Muscle of back (tissue), 11 donors: ENCODE results near the gene TLR9. TPM values are rescaled to one million over a fixed set of nuclear protein-coding genes. Genes with fewer than 3 reads are reported as not detected.

Experiments used
- DNase-seq, 3 donors: peaks; one replicate each; pipeline versions ENCODE4 v3.0.0 to v3.0.0-alpha.2; 2013
- polyA plus RNA-seq, 10 donors: library from polyadenylated mRNA; unstranded; fragments of 120-200 nt; gene quantifications; one replicate each; pipeline ENCODE4 v1.2.1, GENCODE V29; 2013; ENCODE audit not compliant: insufficient read length in 10 of 10

TLR9 gene
- polyA plus RNA-seq, 10 donors = 0.05 to 0.33 (median 0.18) TPM; not detected in 2

GRCh38 chr3:52248165-52248541 is 22.7 kb upstream of the TLR9 start:
- DNase-seq = no peak

DNA sequence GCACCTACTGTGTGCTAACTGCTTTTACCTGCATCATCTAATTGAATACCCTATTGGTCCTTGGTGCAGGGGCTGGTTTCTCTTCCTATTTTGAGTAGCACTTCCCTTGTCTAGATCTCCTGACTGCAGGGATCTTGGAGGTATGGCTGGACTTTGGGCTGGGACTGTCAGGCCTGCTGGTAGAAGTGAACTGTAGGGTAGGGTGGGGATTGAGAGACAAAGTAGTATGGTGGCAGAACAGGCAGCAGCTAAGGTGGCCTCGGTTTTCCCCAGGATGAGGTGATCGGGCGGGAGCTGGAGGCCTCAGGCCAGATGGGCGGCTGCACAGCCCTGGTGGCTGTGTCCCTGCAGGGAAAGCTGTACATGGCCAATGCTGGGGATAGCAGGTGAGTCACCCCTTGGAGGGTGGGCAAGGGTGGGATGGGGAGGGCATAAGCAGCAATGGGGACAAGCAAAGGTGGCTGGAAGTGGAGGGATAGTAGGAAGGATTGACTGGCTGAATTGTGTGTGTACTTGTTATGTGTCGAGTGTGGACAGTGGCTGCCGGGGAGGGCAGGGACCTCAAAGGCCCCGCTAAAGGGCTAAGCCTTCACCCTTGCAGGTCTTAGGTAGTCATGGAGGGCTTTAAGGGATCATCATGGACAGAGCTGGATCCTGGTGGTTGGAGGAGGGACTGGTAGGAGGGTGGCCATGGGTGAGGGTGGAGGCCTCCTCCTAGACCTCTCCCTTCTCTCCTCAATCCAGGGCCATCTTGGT is 22.1 kb upstream of the TLR9 start:
- no peak for DNase-seq

GRCh38 chr3:52246728-52247408 is 21.4 kb upstream of the TLR9 start:
- no peak for DNase-seq

GRCh38 chr3:52246264-52246620 is 20.8 kb upstream of the TLR9 start:
- DNase-seq = no peak

DNA sequence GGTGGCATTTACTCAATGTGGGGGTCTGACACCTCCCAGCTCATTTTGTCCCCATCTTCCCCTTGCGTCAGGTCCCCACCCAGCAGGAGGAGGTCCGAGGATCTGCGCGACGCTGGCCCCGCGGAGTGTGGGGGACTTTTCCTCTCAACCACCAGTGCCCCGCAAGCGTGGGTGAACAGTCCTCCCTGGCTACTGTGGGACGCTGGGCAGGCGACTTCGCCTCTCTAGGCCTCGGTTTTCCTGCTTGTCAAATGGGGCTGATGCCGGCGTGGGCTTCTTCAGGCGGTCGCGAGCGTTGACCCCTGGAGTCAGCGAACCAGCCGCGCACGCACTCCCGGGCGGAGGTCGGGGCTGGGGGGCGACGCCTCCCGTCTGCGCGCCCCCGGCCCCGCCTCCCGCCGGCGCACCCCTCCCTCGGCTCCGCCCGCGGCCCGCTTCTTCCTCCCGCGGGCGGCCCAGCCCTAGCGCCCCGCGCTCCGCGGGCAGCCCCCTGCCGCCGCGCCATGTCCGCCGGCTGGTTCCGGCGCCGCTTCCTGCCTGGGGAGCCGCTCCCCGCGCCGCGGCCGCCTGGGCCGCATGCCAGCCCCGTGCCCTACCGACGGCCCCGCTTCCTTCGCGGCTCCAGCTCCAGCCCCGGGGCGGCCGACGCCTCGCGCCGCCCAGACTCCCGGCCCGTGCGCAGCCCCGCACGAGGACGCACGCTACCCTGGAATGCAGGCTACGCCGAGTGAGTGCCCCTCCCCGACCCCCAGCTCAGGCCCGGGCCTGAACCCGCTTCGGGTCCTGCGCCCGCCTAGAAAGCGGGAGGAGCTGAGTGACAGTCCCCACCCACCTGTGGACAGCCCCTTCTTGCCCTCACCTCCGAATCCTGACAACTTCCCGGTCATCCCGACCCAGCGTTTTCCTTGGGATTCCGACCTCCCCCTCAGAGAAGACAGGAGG is 20.1 kb upstream of the TLR9 start, which contains the start of gene PPM1M:
Gene PPM1M (plus strand): TSS at position 438 of the 942 bp plus-strand sequence. CDS start 66 bp downstream, at position 504.
- DNase-seq = peak in 1 of 3 donors; percentile 83

- DNase-seq = peak in 1 of 3 donors; percentile 49
Measured at GRCh38 chr3:52243791-52244628, 18.6 kb upstream of the TLR9 start.

- no peak for DNase-seq
Measured at GRCh38 chr3:52242039-52242438, 16.6 kb upstream of the TLR9 start.

GRCh38 chr3:52240886-52241370 is 15.5 kb upstream of the TLR9 start:
- DNase-seq = no peak

DNA sequence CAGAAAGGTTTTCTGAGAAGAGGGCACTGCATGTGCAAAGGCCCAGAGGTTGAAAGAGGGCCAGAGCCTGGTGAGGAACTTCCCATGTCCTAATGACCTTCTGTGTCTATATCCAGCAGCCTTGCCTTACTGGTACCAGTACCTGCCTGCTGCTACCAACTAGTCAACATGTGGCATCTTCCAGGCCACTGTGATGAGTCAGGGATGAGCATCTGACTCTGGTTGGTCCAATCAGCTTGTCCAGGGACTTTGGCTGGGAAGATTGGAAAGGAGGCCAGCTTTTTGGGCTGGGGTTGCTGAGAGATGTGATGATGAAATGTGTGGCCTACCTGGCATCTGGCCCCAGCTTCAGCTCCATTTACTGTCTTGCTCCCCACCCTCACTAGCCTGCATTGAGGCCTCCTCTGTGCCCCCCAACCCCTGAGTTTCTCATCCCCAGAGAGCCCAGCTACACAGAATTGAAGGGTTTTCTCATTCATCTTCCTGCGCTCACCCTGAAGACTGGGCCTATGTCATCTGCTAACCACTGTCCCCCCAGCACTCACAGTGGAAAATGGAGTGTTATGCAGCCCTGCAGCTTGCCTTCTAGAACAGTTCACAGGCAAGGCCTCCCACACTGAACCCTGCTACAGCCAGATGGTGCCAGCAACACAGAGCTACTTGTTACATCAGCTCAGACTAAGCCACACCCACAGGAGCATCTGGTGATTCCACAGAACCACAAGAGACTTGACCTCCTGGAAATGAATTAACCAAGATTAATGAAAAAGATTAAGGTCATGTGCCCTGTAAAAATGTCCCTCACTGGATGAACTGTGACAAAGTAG is 14.8 kb upstream of the TLR9 start:
- DNase-seq = peak in 2 of 3 donors; percentile 47 to 64

- DNase-seq = peak; percentile 81 to 95 (median 92)
Measured at GRCh38 chr3:52238761-52239701, 13.6 kb upstream of the TLR9 start, which contains the start of gene TWF2. Gene TWF2 (minus strand): TSS chr3:52239158. CDS start chr3:52239016, 142 bp downstream.

- peak in 1 of 3 donors; percentile 49 for DNase-seq
Measured at GRCh38 chr3:52238193-52238760, 12.8 kb upstream of the TLR9 start.

GRCh38 chr3:52237657-52238172 is 12.3 kb upstream of the TLR9 start:
- peak in 2 of 3 donors; percentile 51 to 73 for DNase-seq

GRCh38 chr3:52237006-52237656 is 11.7 kb upstream of the TLR9 start:
- no peak for DNase-seq

DNA sequence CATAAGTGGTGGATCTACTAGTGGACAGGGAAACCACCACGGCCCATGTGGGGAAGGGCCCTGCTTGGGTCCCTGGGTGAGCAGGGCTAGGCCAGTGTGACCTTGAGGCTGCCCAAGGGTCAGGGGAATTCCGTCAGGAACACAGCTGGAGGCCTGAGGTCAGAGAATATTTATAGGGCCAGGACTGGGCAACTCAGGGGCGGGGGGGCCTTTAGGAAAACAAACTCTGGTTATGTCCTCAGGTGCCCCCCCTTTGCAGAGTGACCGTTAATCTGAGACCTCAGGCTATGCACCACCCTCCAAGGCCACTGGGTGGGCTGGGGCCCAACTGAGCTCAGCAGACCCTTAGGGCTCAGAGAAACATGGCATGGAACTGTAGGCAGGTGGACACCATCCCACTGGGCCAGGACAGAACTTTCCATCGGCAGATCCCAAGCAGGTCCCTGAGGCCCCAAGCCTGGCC is 11.0 kb upstream of the TLR9 start:
- DNase-seq = no peak

- DNase-seq = no peak
Measured at GRCh38 chr3:52234516-52235447, 9.3 kb upstream of the TLR9 start.

GRCh38 chr3:52233968-52234367 is 8.5 kb upstream of the TLR9 start:
- DNase-seq = no peak
